K562 (cell line): ENCODE measurements around the gene ENTPD3. TPM values are rescaled to one million over a fixed set of nuclear protein-coding genes. Genes with fewer than 3 reads are reported as not detected.
A peak's percentile ranks its signal among the peaks of the same experiment; 100 is the strongest.

ENCODE experiments used
- ATF6 ChIP-seq: sonication (generic); formaldehyde crosslinking; IDR thresholded peaks from 2 replicates; pipeline ENCODE4 v1.4.0; 2020; ENCODE audit warnings: mild to moderate bottlenecking, missing genetic modification reagents
- CHD2 ChIP-seq: IDR thresholded peaks from 2 replicates; pipeline ENCODE4 v1.6.1; 2011; ENCODE audit warnings: low read depth, low read length
- CREM ChIP-seq: IDR thresholded peaks from 2 replicates; pipeline ENCODE4 v1.6.1; 2014; ENCODE audit warnings: antibody characterized with exemption, low read depth
- ETV5 ChIP-seq: sonication (generic); formaldehyde crosslinking; IDR thresholded peaks from 2 replicates; pipeline ENCODE4 v1.4.0; 2020; ENCODE audit warnings: low read depth, mild to moderate bottlenecking, missing genetic modification reagents
- GABPB2 ChIP-seq: fragments of 250-450 bp; sonication (Bioruptor Pico); conservative IDR thresholded peaks from 2 replicates; pipeline ENCODE4 v1.5.1; 2021; ENCODE audit warnings: mild to moderate bottlenecking
- GATA2 ChIP-seq: sonication (generic); formaldehyde crosslinking; IDR thresholded peaks from 2 replicates; pipeline ENCODE4 v1.4.0; 2020; ENCODE audit warnings: mild to moderate bottlenecking, missing genetic modification reagents
- HNRNPL ChIP-seq: fragments of 200-400 bp; formaldehyde crosslinking; IDR thresholded peaks from 2 replicates; pipeline ENCODE4 v1.6.1; 2017; ENCODE audit warnings: low read depth, mild to moderate bottlenecking, low read length
- KDM5B ChIP-seq: fragments of 200-600 bp; sonication (generic); IDR thresholded peaks from 2 replicates; pipeline ENCODE4 v1.6.1; 2012; ENCODE audit warnings: low read depth, mild to moderate bottlenecking, moderate library complexity, low read length, control low read depth, inconsistent platforms; ENCODE audit not compliant: insufficient replicate concordance
- KLF1 ChIP-seq: fragments of 450-650 bp; IDR thresholded peaks from 2 replicates; pipeline ENCODE4 v1.6.1; 2016; ENCODE audit warnings: missing genetic modification characterization, missing compliant biosample characterization
- MAX ChIP-seq: sonication (generic); formaldehyde crosslinking; IDR thresholded peaks from 2 replicates; pipeline ENCODE4 v1.9.0; 2022; ENCODE audit warnings: mild to moderate bottlenecking, missing genetic modification reagents
- NBN ChIP-seq: fragments of 450-650 bp; IDR thresholded peaks from 2 replicates; pipeline ENCODE4 v1.6.1; 2016; ENCODE audit warnings: low read depth, mild to moderate bottlenecking
- NFXL1 ChIP-seq: fragments of 450-650 bp; formaldehyde crosslinking; IDR thresholded peaks from 2 replicates; pipeline ENCODE4 v1.4.0; 2021; ENCODE audit warnings: mild to moderate bottlenecking
- RUNX1 ChIP-seq: sonication (generic); IDR thresholded peaks from 2 replicates; pipeline ENCODE4 v1.6.1; 2016; ENCODE audit warnings: antibody characterized with exemption, low read depth
- TEAD2 ChIP-seq: fragments of 450-650 bp; IDR thresholded peaks from 2 replicates; pipeline ENCODE4 v1.6.1; 2016; ENCODE audit warnings: missing genetic modification characterization, control low read depth, missing compliant biosample characterization
- ZFP91 ChIP-seq: sonication (generic); formaldehyde crosslinking; IDR thresholded peaks from 2 replicates; pipeline ENCODE4 v1.8.0; 2022; ENCODE audit warnings: mild to moderate bottlenecking, missing genetic modification reagents
- ZNF398 ChIP-seq: fragments of 250-450 bp; sonication (Bioruptor Pico); IDR thresholded peaks from 2 replicates; pipeline ENCODE4 v1.8.0; 2021; ENCODE audit warnings: moderate library complexity, mild to moderate bottlenecking, inconsistent platforms
- ZNF592 ChIP-seq: fragments of 450-650 bp; IDR thresholded peaks from 2 replicates; pipeline ENCODE4 v1.6.1; 2017; ENCODE audit warnings: antibody characterized with exemption, mild to moderate bottlenecking
- polyA plus RNA-seq, 8 experiments: library from polyadenylated mRNA; depleted of rRNA in 4 of 8; stranded (reverse) in 5 of 8; unstranded in 3 of 8; fragments of >200 nt; fragmentation: Nextera tagmentation in 2 of 8; fragmentation: Illumina TruSeq in 1 of 8; extraction: Ambion mirVana in 2 of 8; extraction: Trizol in 1 of 8; gene quantifications; 2 replicates each; pipeline versions ENCODE4 v1.2.1 to v1.2.3, GENCODE V29; 2011 to 2014; ENCODE audit warnings: inconsistent platforms in 1 of 8, missing spikeins in 1 of 8
- total RNA-seq, 7 experiments: library from RNA; depleted of rRNA in 6 of 7; stranded (reverse); fragments of >200 nt in 6 of 7; fragmentation: Illumina TruSeq in 2 of 7; extraction: Trizol in 2 of 7; gene quantifications; 2 replicates each; pipeline versions ENCODE4 v1.2.1 to v1.2.3, GENCODE V29; 2011 to 2021; ENCODE audit warnings: low replicate concordance in 1 of 7

ENTPD3 gene
- total and polyA plus RNA-seq, 9 of the 15 experiments (the other 6 are each of a cell fraction or from before 2014, with no cell fraction given) = 0.23 to 2.1 (median 0.58) TPM

- TF ChIP-seq KLF1 (tag) = no peak; the same call in 1 of the 2 replicates
- TF ChIP-seq HNRNPL = no peak
- no peak for TF ChIP-seq TEAD2 (tag)
- peak; percentile 83 for TF ChIP-seq ETV5 (CRISPR knock-in tag)
- peak; percentile 96 for TF ChIP-seq CREM
- TF ChIP-seq ZNF398 (CRISPR knock-in tag) = no peak
- peak; percentile 19; the same call in 1 of the 2 replicates for TF ChIP-seq NBN
- TF ChIP-seq KDM5B = peak; percentile 93
- no peak for TF ChIP-seq NFXL1 (CRISPR knock-in tag)
- no peak for TF ChIP-seq ATF6 (CRISPR knock-in tag)
- TF ChIP-seq GATA2 (CRISPR knock-in tag) = no peak
- TF ChIP-seq MAX = peak; percentile 80
- TF ChIP-seq ZFP91 = no peak; the same call in 1 of the 2 replicates
- TF ChIP-seq GABPB2 (CRISPR knock-in tag) = peak; percentile 68; the same call in 1 of the 2 replicates
- no peak for TF ChIP-seq CHD2
- no peak; the same call in 1 of the 2 replicates for TF ChIP-seq ZNF592
- TF ChIP-seq RUNX1 = no peak
Measured at GRCh38 chr3:40452876-40453730, 66.1 kb downstream of the ENTPD3 start (continued).
